SU-DHL-6 (cell line): ENCODE data around the gene SLC6A7.

Experiments
- CTCF ChIP-seq: fragments of 200-600 bp; sonication (generic); IDR thresholded peaks from one replicate; pipeline ENCODE4 v1.5.1; 2017; ENCODE audit warnings: antibody characterized with exemption, mild to moderate bottlenecking, low read length, moderate library complexity; ENCODE audit not compliant: insufficient read depth, poor library complexity, severe bottlenecking
- EZH2phosphoT487 ChIP-seq: fragments of 200-600 bp; sonication (generic), shearing (Covaris generic); conservative IDR thresholded peaks from 2 replicates; pipeline ENCODE4 v1.6.1; 2018; ENCODE audit warnings: mild to moderate bottlenecking, antibody characterized with exemption, low read length, moderate library complexity, mixed read lengths

GRCh38 chr5:150238646-150239045, 48.8 kb downstream of the SLC6A7 start:
- TF ChIP-seq CTCF (no peak), EZH2phosphoT487 (no peak)
